GM19468 (cell line): ENCODE data around the gene ZNHIT3.
"Not testable (repeated sequence)": the region's sequence is repeated elsewhere in the genome, so short reads cannot be mapped to it uniquely, and the experiment has no call there.

Experiments
- ATAC-seq: cut with Tn5 transposase; IDR thresholded peaks from one replicate; pipeline ENCODE4 v1.9.1; 2021; ENCODE audit warnings: mild to moderate bottlenecking, moderate library complexity, moderate number of reproducible peaks; ENCODE audit not compliant: unreplicated experiment; ENCODE audit errors: extremely low read depth

The ZNHIT3 gene

DNA sequence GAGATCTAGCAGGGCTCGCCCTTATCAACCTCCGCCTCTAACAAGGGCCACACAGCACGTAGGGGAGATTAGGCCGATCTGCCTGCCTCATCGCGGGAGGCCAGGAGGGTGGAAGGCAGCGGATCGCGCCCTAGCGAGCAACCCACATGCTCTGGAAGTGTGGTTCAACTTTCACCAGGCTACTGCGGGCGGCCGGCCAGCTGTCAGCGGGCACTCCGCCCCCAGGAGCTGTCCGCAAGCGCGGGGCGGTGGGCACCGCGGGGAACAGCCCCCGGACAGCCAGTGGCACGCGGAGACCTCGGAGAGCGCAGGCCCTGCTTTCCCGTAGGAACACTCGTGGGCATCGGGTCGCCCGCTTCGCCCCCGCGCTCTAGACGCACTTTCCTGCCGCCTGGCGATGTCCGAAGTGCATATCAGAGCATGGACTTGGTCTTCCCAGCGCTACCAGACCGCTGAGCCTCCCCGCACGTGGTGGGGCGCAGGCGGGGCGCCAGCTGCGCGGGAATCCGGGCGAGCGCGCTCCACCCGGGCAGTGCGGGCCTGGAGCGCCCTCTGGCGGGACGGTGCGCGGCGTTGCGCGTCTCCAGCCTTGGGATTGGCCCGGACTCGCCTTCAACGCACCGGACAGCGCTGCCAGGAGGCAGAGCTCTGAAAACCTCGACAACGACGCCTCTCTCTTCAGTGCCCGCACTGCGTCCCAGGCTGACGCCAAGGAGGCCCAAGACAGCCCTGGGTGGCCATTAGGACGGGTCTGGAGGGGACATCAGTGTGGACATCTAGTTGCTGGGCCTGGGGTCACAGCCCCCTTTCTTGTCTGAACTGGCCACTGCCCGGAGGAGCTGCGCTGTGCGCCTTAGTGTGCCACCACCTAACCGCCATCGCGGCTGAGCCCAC, 3.6 kb upstream of the ZNHIT3 start:
- ATAC-seq = no peak

DNA sequence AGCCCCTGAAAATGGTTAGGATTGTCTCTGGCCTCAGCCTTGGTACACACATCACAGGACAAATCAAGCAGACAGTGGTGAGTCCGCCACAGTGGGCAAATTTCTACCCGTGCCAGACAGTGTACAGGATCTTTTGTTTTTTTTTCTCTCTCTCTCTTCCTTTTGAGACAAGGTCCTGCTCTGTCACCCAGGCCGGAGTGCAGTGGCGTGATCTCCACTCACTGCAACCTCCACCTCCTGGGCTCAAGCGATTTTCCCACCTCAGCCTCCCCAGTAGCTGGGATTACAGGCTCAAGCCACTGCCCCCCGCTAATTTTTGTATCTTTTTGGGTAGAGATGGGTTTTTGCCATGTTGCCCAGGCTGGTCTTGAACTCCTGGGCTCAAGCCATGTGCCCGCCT, 2.5 kb upstream of the ZNHIT3 start:
- ATAC-seq = not testable (repeated sequence)

DNA sequence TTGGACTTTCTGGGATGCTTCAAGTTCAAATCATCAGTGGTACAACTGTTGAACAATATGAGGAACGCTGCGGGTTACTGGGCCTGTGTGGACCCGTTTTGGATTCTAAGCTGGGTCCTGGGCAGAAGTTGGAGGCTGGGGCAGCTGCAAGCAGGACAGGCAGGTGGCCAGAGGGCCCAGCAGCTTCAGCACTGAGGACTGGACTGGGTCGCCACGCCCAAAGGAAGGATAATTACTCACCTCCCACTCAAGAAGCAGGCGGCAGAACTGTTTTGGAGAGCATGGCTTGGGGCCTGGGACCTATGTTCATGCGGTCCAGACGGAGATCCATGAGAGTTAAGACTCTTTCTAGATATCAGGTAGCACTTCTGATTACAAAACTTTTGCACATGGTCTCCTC, 1.5 kb upstream of the ZNHIT3 start:
- ATAC-seq = no peak

DNA sequence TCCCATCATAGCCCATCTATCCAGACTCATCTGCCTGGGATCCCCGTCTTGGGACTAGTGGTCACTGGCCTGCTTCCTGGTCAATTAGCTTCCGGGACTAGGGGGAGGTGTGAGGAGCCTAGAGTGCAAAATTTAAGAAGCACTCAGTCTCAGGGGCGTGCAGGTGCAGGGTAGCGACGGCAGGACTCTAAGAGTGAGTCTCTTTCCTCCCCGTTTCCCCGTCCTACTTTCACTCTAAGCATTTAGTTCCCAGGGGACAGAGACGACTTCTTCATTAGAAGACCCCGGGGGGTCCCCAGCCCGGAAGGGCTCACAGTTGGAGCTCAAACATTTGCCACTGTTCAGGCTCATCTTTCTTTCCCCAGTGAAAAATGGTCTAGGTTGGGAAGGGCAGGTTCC, 677 bp upstream of the ZNHIT3 start:
- ATAC-seq = no peak

DNA sequence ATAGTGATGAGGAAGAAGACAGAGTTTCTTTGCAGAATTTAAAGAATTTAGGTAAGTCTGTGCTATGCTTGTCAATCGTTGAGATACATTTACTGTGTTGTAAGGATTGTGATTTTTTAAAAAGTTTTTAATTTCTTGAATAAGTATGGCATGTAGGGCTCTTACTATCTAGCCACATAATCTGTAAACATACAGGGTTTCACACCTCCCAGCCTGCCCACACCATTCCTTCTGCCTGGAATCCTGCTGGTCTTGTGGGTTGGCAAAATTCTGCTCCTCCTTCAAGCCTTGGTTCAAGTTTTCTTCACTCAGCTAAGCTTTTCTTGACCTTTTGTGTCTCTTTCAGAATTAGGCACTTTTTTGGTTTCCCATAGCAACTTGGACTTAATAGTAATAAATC, 7.5 kb downstream of the ZNHIT3 start:
- ATAC-seq = no peak

DNA sequence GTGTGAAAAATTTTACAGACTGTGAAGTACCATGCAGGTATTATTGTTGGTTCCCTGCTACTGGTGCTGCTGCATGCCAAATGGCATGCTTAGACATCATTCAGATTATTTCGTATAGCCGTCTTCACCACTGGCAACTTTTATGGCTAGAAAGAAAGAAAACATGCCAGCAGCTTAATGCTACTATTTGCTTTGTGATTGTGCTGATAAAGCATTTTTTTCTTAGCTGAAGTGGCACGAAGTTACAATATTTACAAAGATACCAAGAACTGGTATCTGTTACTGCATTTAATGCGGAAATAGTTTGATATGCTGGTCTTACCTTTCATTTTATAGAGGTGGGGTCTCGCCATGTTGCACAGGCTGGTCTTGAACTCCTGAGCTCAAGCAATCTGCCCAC, 8.2 kb downstream of the ZNHIT3 start:
- no peak for ATAC-seq

DNA sequence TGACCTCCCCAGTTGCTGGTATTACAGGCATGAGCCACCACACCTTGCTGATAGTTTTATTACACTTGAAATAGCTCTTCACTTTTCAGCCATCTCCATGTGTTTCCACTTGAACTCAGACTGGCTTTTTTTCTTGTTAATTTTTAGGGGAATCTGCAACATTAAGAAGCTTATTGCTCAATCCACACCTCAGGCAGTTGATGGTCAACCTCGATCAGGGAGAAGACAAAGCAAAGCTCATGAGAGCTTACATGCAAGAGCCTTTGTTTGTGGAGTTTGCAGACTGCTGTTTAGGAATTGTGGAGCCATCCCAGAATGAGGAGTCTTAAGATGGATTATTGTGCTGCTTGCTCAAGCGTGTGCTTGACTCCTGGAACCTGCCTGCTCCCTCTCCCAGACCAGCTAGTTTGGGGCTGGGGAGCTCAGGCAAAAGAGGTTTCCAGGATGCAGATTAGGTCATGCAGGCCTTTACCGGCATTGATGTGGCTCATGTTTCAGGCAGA, 8.6 kb downstream of the ZNHIT3 start:
- no peak for ATAC-seq

DNA sequence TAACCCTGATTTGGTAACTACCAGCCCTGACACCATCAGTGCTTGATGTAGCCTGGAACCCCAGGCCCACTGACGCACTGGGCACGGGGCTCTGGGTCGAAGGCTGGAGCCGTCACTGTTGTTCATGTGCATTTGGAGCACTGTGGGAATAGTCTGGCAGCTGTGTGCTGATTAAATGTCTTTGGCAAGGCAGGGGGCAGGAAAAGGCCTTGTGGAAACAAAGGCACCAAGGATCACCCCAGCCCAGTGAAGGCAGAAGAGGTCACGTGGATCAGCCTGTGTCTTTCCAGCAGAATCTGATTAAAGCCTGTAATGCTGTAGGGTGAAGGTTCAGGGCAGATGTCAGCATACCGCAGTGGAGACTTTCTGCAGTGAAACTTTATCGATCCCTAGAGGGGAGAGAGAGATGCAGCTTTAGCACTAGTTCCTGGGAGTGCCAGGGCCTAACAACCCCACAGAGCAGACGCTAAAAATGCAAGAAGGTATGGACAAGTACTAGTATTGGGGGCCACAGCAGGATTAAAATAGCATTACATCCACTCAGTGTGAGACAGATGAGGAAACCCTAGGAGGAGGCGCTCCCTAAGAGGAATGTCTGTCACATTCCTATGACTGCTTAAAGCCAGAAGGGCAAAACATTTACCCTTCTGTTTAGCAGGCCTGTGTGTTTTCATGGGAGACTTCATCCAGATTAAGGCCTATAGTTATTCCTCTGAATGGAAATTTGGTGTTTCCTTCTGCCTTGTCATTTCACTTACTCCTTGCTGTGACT, 9.7 kb downstream of the ZNHIT3 start:
- no peak for ATAC-seq

DNA sequence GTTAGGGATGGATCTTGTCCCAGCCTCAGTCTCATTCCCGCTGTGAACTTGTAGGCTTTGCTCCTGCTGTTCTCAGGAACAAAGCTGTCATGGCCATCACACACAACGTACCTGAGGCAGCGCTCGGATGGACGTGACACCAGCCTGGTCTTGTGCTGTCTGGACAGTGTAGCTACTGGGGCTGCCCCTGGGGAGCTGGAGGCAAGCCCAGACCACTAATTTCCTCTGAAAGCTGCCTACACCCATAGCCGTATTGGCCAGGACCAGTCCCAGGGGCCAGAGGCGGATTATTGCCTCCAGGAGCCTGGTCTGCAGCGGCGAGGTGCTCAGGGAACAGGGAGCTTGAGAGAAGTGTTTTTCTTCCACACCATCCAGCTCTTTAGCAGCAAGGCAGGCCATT, 11.7 kb downstream of the ZNHIT3 start:
- no peak for ATAC-seq

DNA sequence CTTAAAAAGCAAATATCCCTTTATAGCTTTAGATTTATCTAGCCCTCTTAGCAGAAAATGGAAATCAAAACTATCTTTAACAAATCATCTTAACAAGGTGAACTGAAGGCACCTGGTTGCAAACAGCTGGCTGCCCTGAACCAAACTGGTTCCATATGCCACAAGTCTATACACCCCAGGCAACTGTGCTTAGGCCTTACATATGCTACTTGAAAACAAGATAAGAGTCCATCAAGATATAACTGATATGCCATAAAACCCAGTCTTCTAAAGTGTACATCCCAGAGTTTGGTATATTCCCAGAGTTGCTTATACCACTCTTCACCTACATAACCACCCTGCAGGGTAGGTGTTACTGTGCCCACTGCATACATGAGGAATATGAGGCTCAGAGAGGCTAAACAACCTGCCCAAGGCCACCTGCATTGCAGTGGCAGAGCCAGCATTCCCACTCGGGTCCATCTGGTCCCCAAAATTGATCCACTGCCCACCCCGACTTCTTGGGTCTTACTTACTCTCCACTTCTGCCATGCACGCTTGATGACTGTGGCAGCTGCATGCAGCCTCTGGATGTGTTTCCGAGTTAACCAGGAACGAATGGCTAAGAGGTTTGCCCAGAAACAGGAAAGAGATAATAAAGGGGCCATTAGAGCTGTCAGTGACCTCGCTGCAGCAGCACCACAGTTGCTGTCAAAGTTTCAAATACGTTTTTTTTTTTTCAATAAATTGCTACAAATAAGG, 12.2 kb downstream of the ZNHIT3 start:
- ATAC-seq = no peak

DNA sequence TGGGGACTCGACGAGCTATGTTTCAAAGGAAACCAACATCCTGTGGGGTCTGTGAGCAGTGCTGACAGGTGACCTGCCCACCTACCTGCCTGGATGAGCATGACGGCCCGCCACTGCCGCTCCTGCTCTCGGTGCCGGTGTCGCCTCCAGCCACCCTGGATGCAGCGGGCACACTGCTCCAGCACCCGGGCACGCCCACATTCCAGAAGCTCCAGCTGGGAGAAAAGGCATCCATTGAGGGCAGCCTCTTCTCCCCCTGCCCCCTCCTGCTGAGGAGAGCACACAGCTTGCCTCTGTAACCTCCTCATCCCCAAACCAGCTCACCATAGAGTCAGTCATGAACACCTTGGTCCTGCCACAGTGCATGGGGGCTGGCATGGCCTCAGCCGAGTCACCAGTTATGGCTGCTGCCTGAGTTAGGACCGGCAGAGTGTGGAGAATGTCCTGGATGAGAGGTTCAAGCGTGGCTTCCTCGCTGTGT, 14.3 kb downstream of the ZNHIT3 start:
- ATAC-seq = no peak

DNA sequence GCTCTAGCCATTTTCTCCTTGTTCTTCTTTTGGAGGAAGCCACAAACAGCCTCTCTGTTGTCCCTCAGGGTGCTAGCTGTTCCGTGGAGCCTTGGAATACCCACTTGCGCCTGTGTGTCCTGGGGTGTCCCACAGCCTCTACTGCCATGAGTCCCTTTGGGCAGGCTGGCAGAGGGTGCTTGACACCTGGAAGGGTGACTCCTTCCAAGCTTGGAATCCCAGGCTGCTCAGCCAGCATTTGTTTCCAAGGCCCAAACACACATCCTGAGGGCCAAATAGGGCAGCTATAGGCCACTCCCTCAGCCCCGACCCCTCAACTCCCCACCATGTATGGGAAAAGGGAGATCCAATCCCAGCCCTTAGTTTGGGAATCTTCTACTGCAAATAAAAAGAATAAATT, 14.9 kb downstream of the ZNHIT3 start:
- no peak for ATAC-seq

DNA sequence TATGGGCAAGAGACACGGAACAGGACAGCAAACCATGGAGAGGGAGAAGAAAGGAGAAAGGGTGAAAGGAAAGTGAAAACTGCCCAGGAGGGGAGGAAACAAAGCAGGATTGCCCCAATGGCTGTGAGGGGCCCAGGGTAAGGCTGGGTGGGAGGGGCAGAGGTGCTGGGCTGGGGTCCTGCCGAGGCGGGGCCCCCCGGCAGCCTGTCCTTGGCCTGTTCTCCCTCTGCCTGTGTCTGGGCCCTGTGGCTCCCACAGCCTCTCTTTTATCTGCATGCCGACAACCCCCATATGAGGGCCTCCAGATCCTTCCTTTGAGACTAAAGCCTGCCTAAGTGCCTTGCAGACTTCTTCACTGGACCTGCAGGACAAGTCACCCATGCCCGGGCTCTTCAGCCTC, 15.5 kb downstream of the ZNHIT3 start:
- no peak for ATAC-seq

DNA sequence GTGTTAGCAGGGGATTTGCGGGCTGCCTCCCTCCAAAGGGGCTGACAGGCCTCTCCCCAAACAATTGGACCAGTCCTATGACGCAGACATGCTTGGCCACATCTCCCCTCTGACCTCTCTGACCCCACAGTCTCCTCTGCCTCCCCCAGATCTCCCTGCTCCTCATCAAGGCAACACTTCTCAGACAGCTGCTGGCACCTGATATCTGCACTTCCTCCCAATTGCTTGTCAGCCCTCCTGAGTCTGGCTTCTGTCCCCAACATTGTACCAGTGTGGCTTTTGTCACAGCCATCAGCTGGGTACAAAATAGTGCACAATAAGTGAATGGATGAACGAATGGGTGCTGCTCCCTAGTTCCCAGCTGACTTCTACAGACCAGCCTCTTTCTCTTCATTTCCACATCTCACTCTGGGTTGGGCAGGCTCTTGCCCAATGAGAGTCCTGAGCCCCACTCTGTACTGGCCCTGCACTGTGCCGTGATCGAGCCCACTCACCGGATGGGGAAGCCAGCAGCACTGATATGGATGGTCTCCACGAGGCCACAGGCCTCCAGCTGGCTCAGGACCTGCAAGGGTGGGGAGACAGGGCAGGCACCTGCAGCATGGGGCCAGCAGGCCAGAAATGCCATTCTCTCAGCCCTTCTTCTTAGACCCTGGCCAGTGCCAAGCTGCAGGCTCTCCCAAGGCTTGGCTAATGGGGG, 17.1 kb downstream of the ZNHIT3 start:
- no peak for ATAC-seq

DNA sequence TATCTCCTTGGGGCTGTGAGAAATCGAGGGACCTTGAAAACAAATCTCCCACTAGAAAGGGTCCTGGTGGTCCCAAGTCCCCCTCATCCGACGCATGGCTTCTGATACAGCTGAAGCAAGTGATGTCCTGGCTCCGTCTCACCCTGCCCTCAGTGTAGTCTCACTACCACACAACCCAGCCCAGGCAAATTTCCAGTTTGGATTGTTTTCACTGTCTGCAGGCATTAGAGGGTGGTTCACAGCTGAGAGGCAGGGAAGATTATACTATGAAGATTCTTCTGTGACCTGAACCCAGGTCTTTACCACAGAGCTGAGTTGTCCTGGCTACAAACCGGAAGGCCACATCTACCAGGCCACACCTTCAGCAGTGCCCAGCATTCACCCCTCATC, 17.7 kb downstream of the ZNHIT3 start:
- no peak for ATAC-seq

DNA sequence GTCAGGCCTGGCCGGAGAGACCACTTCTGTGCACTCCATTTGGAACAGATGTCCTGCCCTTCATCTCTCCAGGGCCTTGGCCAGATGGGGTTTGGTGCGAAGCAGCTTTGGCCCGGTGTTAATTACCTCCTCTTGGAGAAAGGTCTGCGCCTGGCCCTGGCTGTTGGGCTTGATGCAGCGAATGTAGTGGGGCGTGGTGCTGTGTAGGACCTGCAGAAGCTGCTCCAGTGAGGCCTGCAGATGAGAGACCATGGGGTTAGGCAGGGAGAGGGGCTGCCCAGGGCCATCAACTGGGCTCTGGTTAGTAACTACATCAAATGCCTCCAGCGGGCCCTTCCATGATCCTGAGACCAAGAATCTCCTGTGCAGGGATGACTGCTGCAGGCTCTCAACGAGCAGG, 18.7 kb downstream of the ZNHIT3 start:
- no peak for ATAC-seq

DNA sequence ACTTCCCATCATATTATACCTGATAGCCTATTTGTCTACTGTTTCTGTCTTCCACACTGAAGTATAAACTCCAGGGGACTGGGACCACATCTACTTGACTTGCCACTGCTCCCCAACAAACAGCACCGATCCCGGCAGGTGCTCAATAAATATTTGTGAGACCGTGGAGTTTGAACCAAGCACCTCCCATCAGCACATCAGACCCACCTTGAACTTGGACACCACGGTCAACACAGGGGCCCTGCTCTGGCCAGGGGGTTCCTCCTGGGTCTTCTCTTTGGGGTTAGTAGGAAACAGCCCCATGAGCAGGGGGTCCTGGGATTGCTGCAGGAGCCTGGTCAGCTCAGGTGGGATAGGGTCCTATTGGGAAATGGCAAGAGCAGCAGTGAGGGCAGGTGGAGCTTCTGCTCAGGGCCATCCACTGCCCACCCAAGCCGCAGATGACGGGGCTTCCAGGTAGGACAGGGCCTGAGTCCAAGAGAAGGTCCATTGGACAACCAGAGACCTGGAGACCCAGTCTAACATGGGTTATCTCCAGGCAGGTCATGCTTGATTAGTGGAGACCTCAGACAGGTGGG, 19.9 kb downstream of the ZNHIT3 start:
- ATAC-seq = no peak

DNA sequence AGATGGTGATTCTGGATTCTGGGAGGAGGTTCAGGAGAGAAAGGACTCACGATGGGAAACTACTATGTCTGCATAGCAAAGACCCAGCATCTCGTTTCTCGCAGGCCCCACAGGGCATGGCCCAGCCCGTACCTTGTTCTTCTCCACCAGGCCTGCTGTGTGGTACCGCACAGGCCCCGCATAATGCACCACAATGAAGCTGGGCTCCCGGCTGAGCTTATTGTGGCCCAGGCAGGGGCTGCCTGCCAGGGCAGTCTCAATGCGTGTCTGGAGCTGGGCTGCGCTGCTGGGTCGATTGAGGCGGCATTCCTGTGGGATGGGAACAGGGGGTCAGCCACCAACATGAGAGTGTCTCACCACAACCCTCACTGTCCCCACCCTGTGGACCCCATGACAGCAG, 20.4 kb downstream of the ZNHIT3 start:
- ATAC-seq = no peak

DNA sequence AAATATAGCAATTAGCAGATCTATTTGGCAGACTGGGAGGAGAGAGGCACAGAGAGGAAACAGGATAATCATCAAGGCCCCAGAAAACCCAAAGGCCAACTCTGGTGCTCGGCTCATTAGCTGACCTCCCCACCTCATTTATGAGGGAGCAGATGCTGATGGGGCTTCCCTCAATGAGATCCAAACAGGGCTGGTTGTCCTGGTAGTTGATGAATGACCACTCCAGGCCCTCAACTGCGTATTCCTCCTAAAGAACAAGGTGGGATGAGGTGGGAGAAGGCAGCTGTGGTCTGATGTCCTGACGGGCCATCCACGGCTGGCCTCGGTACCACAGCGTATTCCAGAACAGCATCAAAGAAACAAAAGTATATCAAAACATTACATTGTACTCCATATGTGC, 20.8 kb downstream of the ZNHIT3 start:
- no peak for ATAC-seq

DNA sequence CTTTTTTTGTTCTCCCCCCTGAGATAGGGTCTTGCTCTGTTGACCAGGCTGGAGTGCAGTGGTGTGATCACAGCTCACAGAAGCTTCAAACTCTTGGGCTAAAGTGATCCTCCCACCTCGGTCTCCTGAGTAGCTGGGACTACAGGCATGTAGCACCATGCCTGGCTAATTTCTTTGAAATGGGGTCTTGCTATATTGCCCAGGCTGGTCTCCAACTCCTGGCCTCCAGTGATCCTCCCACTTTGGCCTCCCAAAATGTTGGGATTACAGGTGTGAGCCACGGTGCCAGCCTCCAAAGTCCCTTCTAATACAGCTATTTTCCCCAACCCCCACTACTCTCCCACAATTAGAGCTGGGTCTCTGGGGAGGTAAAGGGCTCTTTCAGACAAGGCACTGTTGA, 22.0 kb downstream of the ZNHIT3 start:
- ATAC-seq = not testable (repeated sequence)
